Activated T-helper 9 cell treated with anti-CD3 and anti-CD28 coated beads, Interleukin-2, amount 50 U/mL, for 16 hours (primary cell): ENCODE data around the gene PCBP2.
"Not testable (repeated sequence)": the region's sequence is repeated elsewhere in the genome, so short reads cannot be mapped to it uniquely, and the experiment has no call there.

Experiments
- DNase-seq: peaks from one replicate; pipeline ENCODE4 v3.0.0-alpha.2; 2020; ENCODE audit warnings: low read depth

The PCBP2 gene

GRCh38 chr12:53441040-53441833 lies 10.7 kb upstream of the PCBP2 start, which contains the start of gene PRR13:
PRR13 (plus strand) TSS chr12:53441734; CDS start chr12:53442715, 981 bp downstream.
- DNase-seq: peak; percentile 97

DNA sequence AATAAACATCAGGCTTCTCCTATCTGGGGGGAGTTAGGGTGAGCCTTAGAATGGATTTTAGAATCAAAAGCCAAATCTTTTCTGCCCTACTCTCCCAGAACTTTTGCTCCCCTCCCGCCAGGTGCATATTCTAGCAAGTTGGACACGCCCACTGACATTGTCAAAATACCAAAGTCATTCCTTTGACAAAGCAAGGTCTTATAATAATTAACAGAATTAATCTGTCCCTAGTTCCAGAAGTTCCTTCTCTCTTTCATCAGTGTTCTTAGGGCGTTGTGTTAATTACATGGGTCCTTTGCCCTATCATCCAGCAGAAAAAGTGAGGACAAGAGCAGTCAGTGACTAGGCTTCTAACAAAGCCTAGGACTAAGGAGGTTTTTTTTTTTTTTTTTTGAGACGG lies 7.9 kb upstream of the PCBP2 start:
- DNase-seq: no peak

- DNase-seq: not testable (repeated sequence)
These were observed 7.1 kb upstream of the PCBP2 start for GRCh38 chr12:53444593-53445325.

GRCh38 chr12:53450936-53451335 lies 966 bp upstream of the PCBP2 start:
- no peak for DNase-seq

DNA sequence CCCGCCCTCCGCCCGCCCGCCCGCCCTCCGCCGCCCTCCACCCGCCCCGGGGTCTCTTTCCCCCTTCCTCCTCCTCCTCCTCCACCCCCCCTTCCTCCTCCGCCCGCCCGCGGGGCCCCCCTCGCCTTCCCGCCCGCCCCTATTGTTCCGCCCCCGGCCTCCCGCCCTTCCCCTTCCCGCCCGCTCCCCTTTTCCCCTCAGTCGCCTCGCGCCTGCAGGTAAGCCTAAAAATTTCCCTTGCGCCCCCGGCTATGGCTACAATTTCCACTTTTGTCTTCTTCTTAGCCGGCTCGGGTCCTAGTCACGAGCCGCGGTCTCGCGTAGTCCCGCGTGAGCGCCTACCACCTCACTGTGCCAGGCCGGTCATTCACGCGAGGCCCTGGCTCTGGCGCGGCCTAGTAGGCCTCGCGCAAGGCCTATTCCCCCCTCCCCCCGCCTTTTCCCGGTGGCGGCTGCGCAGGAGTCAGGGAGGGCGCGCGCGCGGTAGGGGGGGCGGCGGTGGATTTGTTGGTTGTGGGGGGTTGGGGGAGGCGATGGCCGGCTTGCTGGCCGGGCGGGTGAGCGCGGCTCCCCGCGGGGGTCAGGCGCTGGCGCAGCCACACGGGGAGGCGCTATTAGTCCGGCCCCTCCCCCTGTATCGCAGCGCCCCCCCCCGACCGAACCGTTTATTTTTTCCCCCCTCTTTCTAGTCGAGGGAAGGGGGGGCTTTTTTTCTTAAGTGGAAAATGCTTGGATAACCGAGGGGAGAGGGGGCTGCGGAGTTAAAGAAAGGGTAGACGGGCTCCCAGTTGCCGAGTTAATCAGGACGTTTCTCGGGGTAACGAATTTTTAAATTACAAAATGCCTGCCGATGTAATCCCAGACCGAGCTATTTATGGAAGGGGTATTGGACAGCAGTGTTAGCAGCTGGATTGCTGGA lies 516 bp downstream of the PCBP2 start:
- peak; percentile 64 for DNase-seq

- DNase-seq: no peak
These were observed 2.2 kb downstream of the PCBP2 start for GRCh38 chr12:53453953-53454640.

GRCh38 chr12:53454707-53455106 lies 2.8 kb downstream of the PCBP2 start:
- no peak for DNase-seq

DNA sequence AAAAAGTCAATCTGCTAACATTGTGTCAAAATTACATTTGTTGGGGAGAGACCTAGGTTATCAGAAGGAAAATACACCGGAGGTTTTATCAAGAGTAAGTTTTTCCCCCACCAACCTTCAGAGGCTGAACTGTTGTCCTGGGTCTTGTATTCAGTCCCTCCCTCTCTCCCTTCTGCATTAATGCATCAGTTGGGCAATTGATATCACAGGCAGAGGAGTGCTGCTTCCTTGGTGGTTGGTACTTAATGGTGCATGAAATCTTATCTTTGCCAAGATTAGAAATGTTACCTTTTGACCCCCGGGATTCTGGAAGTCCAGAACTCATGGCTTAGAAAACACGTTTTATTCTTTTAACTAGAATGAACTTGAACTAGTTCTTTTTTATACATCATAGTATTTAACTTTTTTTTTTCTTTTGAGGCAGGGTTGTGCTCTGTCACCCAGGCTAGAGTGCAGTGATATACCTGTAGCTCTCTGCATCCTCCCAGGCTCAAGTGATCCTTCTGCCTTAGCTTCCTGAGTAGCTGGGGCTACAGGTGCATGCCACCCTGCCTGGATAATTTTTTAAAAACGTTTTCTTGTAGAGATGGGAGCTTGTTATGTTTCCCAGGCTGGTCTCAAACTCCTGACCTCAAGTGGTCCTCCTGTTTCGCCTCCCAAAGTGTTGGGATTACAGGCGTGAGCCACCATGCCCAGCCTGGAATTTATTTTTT lies 4.9 kb downstream of the PCBP2 start:
- DNase-seq: no peak

DNA sequence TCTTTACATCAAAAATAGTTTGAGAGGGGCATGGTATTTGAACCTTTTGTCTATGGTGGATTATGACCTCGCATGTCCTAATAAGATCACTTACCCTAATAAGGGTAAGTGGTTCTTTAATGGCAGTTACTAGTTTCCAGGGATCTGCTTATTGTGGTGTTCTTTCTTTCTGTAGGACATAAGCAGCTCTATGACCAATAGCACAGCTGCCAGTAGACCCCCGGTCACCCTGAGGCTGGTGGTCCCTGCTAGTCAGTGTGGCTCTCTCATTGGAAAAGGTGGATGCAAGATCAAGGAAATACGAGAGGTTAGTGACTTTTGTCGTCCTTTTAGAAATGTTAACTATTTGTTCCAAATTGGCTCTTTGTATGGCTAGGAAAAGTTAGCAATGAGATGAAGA lies 7.2 kb downstream of the PCBP2 start:
- DNase-seq: no peak

GRCh38 chr12:53461059-53461458 lies 9.2 kb downstream of the PCBP2 start:
- DNase-seq: no peak

- no peak for DNase-seq
These were observed 9.7 kb downstream of the PCBP2 start for GRCh38 chr12:53461591-53461990.

DNA sequence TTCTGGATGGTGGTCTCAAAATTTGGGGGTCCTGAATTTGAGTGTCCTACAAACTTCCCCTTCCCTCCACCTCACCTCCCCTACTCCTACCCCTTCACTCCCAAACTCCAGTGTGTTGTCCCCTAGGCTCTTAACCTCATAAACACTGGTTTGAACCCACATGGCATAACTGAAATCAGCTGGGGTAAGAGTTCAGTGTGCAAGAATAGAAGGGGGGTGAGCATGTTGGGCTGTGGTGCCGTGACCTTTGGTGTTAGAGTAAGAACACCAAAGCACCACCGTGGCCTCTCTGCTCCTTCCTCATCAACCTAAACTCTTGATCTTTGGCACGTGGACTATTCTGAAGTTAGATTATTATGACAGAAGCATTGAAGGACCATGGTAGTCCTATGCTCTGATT lies 11.0 kb downstream of the PCBP2 start:
- no peak for DNase-seq

GRCh38 chr12:53463802-53464560 lies 12.1 kb downstream of the PCBP2 start:
- no peak for DNase-seq

- DNase-seq: no peak
These were observed 12.9 kb downstream of the PCBP2 start for GRCh38 chr12:53464685-53465418.

DNA sequence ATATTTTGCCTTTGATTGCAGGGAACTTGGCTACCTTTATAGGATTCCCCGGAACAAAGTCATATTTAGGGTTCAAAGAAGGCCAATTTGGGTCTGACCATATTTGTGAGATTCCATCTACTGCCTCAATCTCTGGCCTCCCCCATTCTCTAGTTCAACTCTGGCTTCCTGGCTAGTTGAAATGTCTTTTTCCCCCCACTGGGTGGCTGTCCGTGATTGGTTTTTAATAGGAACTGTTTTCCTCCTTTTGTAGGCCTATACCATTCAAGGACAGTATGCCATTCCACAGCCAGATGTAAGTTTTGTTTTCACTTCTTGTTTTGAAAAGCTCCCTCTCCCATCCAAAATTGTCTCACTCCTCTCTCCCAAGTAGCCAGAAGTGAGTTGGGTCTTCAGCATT lies 13.8 kb downstream of the PCBP2 start:
- DNase-seq: no peak

DNA sequence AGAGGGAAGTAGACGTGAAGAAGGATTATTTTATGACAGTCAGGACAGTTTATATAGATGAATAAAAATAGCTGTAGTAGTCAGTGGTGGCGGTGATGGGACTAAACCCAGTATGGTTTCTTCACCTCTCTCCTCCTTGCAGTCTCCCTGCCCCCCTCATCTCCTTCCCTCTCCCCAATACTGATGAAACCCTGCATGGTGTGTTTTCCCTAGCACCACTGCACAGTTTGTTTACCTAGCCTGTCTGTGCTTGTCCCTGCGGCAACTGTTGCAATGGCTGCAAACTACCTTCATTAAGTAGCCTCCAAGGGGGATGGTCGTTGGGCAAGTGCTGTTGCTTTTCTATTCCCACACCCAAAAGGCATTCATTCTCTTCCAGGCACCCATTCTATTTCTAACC lies 14.7 kb downstream of the PCBP2 start:
- DNase-seq: no peak

GRCh38 chr12:53467082-53467481 lies 15.2 kb downstream of the PCBP2 start:
- no peak for DNase-seq

DNA sequence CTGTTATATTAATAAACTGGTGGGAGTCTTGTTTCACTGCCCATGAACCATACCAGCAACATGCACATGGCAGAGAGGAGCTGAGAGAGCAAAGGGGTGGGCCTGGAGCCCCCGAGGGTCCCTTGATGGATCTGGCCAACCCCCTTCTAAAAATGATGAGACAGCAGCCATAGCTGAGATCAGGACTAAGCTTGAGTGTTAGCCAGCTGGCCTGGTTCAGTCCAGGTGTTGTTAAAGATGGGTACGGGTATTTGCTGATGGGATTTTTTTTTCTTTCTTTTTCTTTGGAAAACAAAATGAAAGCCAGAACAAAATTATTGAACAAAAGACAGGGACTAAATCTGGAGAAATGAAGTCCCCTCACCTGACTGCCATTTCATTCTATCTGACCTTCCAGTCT lies 16.0 kb downstream of the PCBP2 start:
- DNase-seq: no peak

- no peak for DNase-seq
These were observed 16.4 kb downstream of the PCBP2 start for GRCh38 chr12:53468282-53468681.
